DLD1 (cell line): ENCODE results near the gene SH3BP1.

Experiments
- in situ Hi-C: cut with HindIII; loops from 2 replicates; pipeline ENCODE4 v1.10.0; 2017; ENCODE audit warnings: low sequenced_read_pairs

SH3BP1 gene

DNA sequence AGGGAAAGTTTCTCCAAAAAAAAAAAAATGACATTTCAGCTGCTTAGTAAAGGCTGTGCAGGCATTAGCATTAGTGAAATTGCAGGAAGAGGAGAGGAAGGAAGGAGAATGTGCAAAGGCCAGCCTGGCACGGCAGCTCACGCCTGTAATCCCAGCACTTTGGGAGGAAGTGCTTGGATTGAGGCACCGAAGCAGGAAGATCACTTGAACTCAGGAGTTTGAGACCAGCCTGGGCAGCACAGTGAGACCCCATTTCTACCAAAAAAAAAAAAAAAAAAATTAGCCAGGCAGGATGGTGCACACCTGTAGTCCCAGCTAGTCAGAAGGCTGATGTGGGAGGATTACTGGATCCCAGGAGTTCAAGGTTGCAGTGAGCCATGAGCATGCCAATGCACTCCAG, 65.2 kb downstream of the SH3BP1 start:
- in situ Hi-C loops, result no loop called here

DNA sequence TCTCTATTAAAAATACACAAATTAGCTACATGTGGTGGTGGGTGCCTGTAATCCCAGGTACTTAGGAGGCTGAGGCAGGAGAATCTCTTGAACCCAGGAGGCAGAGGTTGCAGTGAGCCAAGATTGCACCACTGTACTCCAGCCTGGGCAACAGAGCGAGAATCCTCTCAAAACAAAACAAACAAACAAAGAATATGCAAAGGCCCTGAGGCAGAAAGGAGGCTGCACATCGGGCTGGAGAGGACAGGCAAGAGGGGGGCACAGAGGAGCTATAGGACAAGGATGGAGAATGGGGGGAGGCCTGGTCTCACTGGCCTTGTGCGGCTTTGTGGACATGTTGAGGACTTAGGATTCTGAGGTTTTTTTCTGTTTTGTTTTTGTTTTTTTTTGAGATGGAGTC, 65.7 kb downstream of the SH3BP1 start:
- in situ Hi-C loops, result no loop called here
